GM12878 (cell line): ENCODE data around the gene LGMN. TPM values are rescaled to one million over a fixed set of nuclear protein-coding genes. Genes with fewer than 3 reads are reported as not detected.
A peak's percentile ranks its signal among the peaks of the same experiment; 100 is the strongest.

Source experiments
- BCL11A ChIP-seq: IDR thresholded peaks from 2 replicates; pipeline ENCODE4 v1.6.1; 2011; ENCODE audit warnings: low read depth, low read length
- BHLHE40 ChIP-seq, 2 experiments: fragments of 450-650 bp in 1 of 2; IDR thresholded peaks; 2 replicates each; pipeline ENCODE4 v1.6.1; 2011 to 2017; ENCODE audit warnings: low read depth in 2 of 2, borderline replicate concordance in 1 of 2, improper control_type of control experiment in 1 of 2, low read length in 1 of 2, mild to moderate bottlenecking in 1 of 2
- DPF2 ChIP-seq: fragments of 450-650 bp; IDR thresholded peaks from 2 replicates; pipeline ENCODE4 v1.6.1; 2017; ENCODE audit warnings: mild to moderate bottlenecking
- IRF4 ChIP-seq: IDR thresholded peaks from 2 replicates; pipeline ENCODE4 v1.6.1; 2011; ENCODE audit warnings: low read depth, low read length
- MEF2B ChIP-seq: fragments of 450-650 bp; IDR thresholded peaks from 2 replicates; pipeline ENCODE4 v1.6.1; 2018; ENCODE audit warnings: mild to moderate bottlenecking, moderate library complexity; ENCODE audit not compliant: partially characterized antibody, poor library complexity, severe bottlenecking
- NKRF ChIP-seq: fragments of 450-650 bp; conservative IDR thresholded peaks from 2 replicates; pipeline ENCODE4 v1.6.1; 2017; ENCODE audit warnings: mild to moderate bottlenecking, moderate library complexity
- SPI1 ChIP-seq: IDR thresholded peaks from 2 replicates; pipeline ENCODE4 v1.6.1; 2011; ENCODE audit warnings: low read depth, mild to moderate bottlenecking, low read length, moderate library complexity, borderline replicate concordance; ENCODE audit not compliant: insufficient read depth
- TBL1XR1 ChIP-seq: IDR thresholded peaks from 2 replicates; pipeline ENCODE4 v1.6.1; 2012; ENCODE audit warnings: low read depth, low read length, improper control_type of control experiment
- TCF3 ChIP-seq: IDR thresholded peaks from 2 replicates; pipeline ENCODE4 v1.6.1; 2012; ENCODE audit warnings: low read depth, mild to moderate bottlenecking, low read length, borderline replicate concordance; ENCODE audit not compliant: insufficient read depth
- YY1 ChIP-seq: IDR thresholded peaks from 2 replicates; pipeline ENCODE4 v1.6.1; 2011; ENCODE audit warnings: low read depth, mild to moderate bottlenecking, low read length
- ZBED1 ChIP-seq: IDR thresholded peaks from 2 replicates; pipeline ENCODE4 v1.6.1; 2016; ENCODE audit warnings: borderline replicate concordance
- ZNF207 ChIP-seq: fragments of 450-650 bp; IDR thresholded peaks from 2 replicates; pipeline ENCODE4 v1.6.1; 2014; ENCODE audit warnings: antibody characterized with exemption, mild to moderate bottlenecking, borderline replicate concordance
- ZNF687 ChIP-seq: fragments of 450-650 bp; IDR thresholded peaks from 2 replicates; pipeline ENCODE4 v1.6.1; 2017; ENCODE audit warnings: mild to moderate bottlenecking, moderate library complexity
- polyA plus RNA-seq, 11 experiments: library from polyadenylated mRNA; depleted of rRNA in 4 of 11; unstranded in 6 of 11; stranded (reverse) in 5 of 11; fragments of >200 nt; fragmentation: Nextera tagmentation in 4 of 11; fragmentation: Illumina TruSeq in 1 of 11; extraction: Ambion mirVana in 4 of 11; extraction: Trizol in 1 of 11; gene quantifications; 1 replicate in 1 of 11; 2 replicates in 10 of 11; pipeline versions ENCODE4 v1.2.1 to v1.2.3, GENCODE V29; 2011 to 2016; ENCODE audit warnings: inconsistent platforms in 2 of 11, missing spikeins in 2 of 11, low read depth in 1 of 11
- total RNA-seq, 4 experiments: library from RNA; depleted of rRNA in 3 of 4; stranded (reverse); fragments of >200 nt in 3 of 4; fragmentation: Illumina TruSeq in 1 of 4; extraction: Trizol in 1 of 4; gene quantifications; 2 replicates each; pipeline versions ENCODE4 v1.2.1 to v1.2.3, GENCODE V29; 2013 to 2021
- TF ChIP-seq, protein P1 (sequence below): fragments of 450-650 bp; IDR thresholded peaks from 2 replicates; pipeline ENCODE4 v1.6.1; 2016; ENCODE audit warnings: mild to moderate bottlenecking

LGMN gene
- total and polyA plus RNA-seq, 10 of the 15 experiments (the other 5 are each of a cell fraction or from before 2014, with no cell fraction given) = 0.71 to 192 (median 3.9) TPM

GRCh38 chr14:92704036-92704804 is 44.2 kb downstream of the LGMN start (continued):
- 0 out of 2 replicates have a peak, but pooled peaks have one; percentile 33 for TF ChIP-seq BCL11A
- TF ChIP-seq BHLHE40 (IDR thresholded peaks at IDR 0.05; ENCODE audit: borderline replicate concordance in 1 of 2, low read depth in 2 of 2, low read length in 1 of 2) = peak; percentile 46 to 86; a peak in 3 of 4 replicates
- peak; percentile 93 for TF ChIP-seq DPF2
- peak; percentile 41; the same call in 1 of the 2 replicates for TF ChIP-seq TBL1XR1
- TF ChIP-seq NKRF = 0 out of 2 replicates have a peak, but pooled peaks have one; percentile 44
- peak; percentile 93 for TF ChIP-seq ZNF687
- TF ChIP-seq, protein P1, sequence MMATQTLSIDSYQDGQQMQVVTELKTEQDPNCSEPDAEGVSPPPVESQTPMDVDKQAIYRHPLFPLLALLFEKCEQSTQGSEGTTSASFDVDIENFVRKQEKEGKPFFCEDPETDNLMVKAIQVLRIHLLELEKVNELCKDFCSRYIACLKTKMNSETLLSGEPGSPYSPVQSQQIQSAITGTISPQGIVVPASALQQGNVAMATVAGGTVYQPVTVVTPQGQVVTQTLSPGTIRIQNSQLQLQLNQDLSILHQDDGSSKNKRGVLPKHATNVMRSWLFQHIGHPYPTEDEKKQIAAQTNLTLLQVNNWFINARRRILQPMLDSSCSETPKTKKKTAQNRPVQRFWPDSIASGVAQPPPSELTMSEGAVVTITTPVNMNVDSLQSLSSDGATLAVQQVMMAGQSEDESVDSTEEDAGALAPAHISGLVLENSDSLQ = peak; percentile 87
- TF ChIP-seq ZBED1 = no peak
- peak; percentile 85 for TF ChIP-seq SPI1
- peak; percentile 38; the same call in 1 of the 2 replicates for TF ChIP-seq YY1
- TF ChIP-seq MEF2B = peak; percentile 51
- peak; percentile 72 for TF ChIP-seq IRF4
- peak; percentile 66; the same call in 1 of the 2 replicates for TF ChIP-seq TCF3
- no peak for TF ChIP-seq ZNF207
